GM19238 (cell line): ENCODE results near the gene MAGT1.
"Not testable (repeated sequence)": the region's sequence is repeated elsewhere in the genome, so short reads cannot be mapped to it uniquely, and the experiment has no call there.

ENCODE experiments used
- DNase-seq: peaks from one replicate; pipeline ENCODE4 v3.0.0; 2011; ENCODE audit warnings: low spot score; ENCODE audit not compliant: insufficient read length

Gene MAGT1

DNA sequence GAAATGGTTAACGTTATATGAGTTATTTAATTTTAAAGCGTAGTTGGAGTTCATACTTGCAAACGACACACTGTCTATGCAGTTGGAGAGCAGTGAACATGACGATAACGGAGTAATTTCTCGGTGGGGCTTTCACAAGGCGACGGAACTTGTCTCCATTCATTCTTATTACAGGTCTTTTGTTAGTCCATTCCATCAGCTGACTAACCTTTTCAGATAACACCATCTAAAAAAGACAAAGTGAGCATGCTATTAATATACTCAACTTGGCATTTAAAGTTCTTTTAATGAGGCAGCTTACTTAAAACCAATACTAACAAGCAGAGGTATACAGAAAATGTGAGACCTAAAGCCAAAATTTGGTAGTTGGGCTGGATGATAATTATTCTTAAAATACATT, 19.9 kb downstream of the MAGT1 start:
- no peak for DNase-seq

- not testable (repeated sequence) for DNase-seq
Measured at GRCh38 chrX:77831544-77831943, 63.7 kb downstream of the MAGT1 start.

GRCh38 chrX:77821989-77822388, 73.2 kb downstream of the MAGT1 start:
- not testable (repeated sequence) for DNase-seq

- no peak for DNase-seq
Measured at GRCh38 chrX:77820091-77820727, 75.0 kb downstream of the MAGT1 start.

GRCh38 chrX:77814210-77814609, 81.0 kb downstream of the MAGT1 start:
- no peak for DNase-seq

DNA sequence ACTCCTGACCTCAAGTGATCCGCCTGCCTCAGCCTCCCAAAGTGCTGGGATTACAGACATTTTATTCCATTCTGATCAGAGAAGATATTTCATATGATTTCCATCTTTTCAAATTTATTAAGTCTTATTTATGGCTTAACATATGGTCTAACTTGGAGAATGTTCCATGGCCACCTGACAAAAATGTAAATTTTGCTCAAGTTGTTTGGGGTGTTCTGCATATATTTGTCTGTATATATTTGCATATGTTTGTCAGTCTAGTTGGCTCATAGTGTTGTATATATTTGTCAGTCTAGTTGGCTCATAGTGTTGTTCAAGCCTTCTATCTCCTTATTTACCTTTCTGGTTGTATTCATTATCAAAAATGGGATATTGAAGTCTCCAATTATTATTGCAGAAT, 93.0 kb downstream of the MAGT1 start:
- no peak for DNase-seq

GRCh38 chrX:77795124-77795523, 100.1 kb downstream of the MAGT1 start:
- no peak for DNase-seq

DNA sequence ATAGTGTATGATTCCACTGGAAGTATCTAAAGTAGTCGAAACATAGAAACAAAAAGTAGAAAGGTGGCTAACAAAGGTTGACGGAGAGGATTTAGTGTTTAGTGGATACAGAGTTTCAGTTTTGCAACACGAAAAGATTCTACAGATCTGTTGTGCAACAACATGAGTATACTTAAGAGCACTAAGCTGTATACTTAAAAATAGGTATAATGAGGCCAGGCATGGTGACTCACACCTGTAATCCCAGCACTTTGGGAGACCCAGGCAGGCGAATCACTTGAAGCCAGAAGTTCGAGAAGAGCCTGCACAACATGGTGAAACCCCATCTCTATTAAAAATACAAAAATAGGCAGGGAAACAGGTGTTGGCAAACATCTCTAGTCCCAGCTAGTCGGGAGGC, 101.3 kb downstream of the MAGT1 start:
- DNase-seq, result no peak

DNA sequence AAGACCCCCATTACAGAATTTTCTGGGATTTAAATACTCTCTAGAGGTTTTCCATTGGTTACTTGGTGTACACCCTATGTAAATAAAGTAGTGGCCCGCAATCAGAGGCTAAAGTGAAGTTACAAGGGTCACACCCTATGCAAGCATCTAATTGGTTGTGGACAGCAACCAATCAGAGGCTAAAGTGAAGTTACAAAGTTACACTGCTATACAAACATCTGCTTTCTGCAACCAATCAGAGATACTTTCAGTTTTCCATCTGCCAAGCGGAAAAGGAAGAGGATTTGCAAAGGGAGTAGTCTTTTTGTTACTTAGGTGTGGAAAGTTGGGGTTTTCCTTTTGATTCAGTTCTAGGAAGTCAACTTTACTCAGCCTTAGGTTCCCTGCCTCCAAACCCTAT, 107.2 kb downstream of the MAGT1 start:
- DNase-seq, result no peak

DNA sequence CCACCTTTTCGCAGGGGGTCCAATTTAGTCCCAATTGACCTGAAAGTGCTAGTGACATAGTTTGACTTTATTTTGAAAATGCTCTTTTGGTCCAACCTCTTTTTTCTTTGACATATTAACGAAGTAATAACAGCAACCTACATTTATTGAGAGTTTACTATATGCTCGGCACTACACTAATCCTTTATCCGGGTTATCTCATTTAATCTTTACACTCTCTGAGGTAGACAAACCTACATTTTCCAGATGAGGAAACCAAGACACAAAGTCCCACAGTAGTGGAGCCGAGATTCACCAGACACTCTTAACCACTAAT, 108.9 kb downstream of the MAGT1 start:
- DNase-seq, result no peak

DNA sequence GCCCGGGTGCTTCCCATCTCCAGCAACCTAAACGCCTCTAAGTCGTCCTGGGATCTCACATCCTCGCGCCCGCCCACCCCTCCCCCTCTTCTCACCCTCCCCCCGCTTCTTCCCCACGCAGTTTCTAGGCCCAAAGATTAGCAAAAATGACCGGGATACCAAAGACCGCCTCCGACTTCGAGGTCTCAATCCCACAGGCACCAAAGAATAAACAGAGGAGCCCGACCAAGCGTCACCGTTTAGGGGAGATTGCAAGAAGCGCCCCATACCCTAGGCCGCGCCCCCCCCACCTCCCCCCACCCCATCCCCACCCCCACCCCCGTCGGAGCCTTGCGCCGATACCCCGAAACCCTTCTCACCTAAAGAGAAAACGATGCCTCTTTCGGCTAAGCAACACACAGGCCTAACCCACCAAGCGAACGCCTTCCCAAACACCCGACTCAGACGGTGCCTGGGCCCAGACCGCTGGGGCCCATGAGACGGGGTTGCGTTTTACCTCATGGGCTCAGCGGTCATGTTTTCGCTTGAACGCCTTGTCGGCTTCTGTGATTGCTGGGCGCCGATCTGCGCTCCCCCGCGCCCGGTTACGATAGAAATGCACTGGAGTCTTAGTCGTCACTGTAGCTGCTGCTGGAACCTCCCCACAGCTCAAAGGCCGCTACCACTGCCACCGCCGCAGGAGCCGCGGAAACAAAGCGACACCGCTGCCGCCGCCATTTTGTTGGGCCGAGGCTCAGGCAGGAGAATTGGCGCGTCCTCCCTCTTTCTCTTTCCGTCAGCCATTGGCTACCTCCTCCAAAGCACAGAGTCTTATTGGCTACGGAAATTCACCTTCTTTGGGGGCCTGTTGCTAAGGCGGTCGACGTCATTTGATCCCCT, 109.5 kb downstream of the MAGT1 start, which contains the start of gene ATRX:
ATRX (minus strand) TSS at position 731 of the 879 bp plus-strand sequence; CDS start at position 516, 215 bp downstream.
- peak; percentile 56 for DNase-seq

GRCh38 chrX:77779695-77780094, 115.5 kb downstream of the MAGT1 start:
- no peak for DNase-seq

GRCh38 chrX:77776659-77777058, 118.6 kb downstream of the MAGT1 start:
- DNase-seq, result no peak
